ENCODE measurements around the gene TMEM217.
A peak's percentile ranks its signal among the peaks of the same experiment; 100 is the strongest.

TMEM217 gene

DNA sequence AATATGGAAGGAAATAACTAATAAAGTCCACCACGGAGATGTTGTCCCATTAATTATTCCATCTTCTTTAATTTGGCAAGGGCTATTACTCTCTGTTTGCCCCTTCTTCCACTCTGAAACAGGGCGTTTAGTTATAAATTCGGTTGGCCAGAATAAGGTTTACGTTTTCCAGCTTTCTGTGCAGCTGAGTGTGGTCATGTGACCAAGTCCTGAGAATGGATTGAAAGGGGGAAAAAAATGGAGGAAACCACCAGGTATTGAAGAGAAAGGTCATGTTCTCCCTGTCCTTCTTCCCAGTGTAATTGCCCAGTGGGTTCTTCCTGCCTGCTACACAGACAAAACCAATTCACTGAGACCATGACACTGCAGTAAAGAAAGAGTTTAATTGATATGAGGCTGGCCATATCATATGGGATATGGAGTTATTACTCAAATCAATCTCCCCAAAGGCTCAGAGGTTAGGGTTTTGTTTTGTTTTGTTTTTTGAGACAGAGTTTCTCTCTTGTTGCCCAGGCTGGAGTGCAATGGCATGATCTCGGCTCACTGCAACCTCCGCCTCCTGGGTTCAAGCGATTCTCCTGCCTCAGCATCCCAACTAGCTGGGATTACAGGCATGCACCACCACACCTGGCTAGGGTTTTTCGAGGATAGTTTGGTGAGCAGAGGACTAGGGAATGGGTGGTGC, 14.7 kb downstream of the TMEM217 start:
- DNase-seq: no peak

DNA sequence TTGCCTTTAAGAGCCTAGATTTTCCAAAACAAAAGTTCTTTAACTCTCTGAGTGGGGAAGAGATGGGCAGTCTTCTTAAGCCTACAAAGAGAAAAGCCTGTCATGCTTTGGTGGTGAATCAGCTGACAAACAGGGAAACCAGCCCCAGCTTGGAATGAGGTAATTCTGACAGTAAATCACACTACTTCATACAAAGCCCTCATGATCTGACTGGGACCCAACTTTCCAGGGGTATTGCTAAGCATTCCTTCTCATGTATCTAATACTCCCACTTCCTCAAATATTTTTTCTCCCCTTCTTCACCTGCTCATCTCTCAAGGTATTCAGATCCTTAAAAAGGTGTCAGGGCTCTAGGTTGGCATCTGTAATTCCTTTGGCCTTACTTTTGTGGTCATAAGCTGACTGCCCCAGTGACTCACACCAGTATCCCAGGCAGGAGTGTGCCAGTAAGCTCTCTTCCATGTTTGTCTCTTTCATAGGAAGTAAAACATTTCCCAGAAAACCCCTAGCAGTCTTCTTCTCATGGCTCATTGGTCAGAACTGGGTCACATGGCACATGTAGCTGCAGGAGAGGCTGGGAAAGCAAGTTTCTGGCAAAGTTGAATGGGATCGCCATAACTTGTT, 15.4 kb downstream of the TMEM217 start:
- DNase-seq: no peak

DNA sequence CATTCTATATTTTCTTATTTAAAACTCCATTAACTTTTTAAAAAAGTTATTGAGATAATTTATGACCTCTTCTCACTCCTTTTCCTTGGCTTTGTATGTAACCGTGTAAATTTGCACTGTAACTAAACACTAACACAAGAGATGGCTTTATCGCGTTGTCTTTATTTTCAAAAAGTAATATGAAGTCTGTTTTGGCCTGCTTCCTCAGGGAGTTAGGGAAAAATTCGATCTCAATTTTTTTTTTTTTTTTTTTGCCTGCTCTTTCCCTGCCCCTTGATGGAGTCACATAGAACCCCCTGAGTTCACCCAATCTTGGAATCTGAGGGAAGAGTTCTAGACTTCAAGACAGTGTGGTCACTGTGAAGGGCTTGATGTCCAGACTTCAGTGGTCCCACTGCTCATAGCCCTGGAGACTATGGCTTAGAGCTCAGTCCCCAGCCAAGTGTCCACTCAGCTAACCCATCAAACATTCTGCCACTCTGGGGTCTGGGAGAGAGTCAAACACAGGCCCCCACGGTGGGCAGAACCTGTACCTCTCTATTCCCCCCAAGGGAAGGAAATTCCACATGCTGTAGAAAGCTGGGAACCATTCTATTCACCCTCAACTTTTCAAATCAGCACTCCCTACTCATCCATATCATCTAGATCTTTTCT, 16.0 kb downstream of the TMEM217 start:
- no peak for DNase-seq

DNA sequence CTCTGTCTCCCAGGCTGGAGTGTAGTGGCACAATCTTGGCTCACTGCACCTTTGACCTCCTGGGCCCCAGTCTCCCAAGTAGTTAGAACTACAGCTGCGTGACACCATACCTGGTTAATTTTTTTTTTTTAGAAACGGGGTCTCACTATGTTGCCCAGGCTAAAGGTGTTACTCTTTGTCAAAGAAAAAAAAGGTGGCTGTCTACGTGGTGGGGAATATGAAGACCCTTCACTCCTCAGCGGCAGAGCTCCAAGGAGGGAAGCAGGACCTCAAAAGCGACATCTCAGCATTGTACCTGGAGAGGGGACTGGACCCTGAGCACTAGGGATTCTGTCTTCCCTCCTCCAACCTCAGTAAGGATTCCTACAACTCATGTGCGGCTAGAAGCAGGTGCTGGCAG, 16.8 kb downstream of the TMEM217 start:
- DNase-seq: no peak

DNA sequence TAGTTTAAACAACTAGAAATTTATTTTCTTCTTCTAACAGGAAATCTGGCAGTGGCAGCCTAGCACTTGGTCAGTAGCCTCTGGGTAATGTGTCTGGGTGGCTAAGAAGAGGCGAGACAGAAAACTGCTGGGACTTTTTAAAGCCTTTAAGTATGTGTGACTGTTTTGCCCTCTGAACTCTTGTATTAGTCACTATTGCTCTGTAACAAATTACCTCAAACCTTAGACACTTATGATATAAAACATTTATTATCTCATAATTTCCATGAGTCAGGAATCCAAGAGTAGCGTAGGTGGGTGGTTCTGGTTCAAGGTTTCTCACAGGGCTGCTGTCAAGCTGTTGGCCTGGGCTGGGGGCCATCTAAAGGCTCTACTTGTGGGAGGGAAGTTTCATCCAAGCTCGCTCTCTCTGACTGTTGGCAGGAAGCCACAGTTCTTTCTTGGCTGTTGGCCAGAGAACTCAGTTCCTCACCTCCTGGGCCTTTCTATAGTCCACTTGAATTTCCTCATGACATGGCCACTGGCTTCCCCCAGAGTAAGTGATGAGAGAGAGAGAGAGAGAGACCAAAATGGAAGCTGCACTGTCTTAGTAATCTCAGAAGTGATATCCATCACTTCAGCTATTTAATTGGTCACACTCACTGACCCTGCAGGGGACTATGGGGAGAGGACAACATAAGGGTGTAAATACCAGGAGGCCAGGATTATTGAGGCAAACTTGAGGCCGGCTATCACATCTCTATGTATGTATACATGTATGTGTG, 17.8 kb downstream of the TMEM217 start:
- peak; percentile 70 for DNase-seq

DNA sequence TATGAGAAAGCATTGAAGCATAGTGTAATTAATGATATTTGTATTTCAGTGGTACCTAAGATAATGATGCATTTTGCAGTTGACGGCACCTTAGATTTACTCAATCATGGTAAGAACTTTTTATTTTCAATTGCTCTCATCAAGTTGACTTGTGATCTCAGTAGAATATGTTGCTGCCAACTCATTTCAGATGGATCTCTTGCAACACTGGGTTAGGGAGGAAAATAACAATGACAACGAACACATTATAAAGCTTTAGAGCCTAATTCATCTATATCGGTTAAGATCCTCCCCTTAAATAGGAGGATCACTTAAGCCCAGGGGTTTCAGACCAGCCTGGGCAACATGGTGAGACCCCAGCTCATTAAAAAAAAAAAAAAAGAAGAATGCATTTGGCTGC, 18.4 kb downstream of the TMEM217 start:
- no peak for DNase-seq

DNA sequence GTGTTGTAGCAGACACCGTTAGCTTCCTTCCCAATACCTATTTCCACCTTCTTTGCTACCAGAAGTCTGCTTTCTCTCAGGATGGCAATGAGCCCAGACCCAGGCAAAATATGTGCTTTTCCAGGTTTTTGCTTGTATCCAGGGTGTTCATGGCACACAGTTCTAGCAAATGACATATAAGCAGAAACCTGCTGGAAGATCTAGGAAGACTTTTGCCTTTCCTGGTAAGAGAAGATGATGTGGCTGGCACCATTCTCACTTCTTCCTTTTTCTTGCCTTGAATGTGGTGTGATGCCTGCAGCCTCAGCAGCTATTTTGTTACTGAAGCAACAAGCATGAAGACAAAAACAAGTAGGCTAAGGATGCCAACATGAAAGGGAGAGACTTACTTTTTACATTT, 19.6 kb downstream of the TMEM217 start:
- no peak for DNase-seq

DNA sequence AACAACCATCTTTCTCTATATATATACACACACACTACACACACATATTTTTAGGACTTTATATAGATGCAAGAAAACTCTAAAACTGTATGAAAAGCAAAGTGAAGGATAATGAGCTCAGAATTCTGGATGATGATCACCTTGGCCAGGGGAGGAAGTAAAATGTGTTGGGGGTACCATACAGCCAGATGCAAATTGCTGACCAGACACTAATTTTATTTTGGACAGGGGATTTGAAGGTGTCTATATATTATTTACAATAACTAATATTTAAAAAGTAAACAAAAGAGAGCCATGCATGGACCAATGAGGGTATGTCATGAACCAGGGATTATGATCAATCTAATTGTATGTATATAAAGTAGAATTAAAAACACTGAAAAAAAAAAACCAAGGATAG, 20.2 kb downstream of the TMEM217 start:
- DNase-seq: no peak

DNA sequence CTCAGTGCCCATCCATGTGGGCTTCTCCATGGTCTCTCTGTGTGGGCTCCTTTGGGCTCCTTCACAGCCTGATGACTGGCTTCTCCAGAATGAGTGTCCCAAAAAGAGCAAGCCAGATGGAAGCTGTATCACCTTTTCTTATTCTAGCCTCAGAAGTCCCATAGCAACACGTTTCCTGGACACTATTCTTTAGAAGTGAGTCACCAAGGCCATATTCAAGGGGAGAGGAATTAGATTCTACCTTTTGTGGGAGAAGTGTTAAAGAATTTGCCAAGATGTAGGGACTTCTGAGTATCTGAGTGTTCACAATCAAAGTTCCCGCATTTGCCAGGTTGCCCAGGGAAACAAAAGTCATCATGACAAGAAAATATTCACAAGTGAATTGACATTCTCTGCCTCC, 21.0 kb downstream of the TMEM217 start:
- no peak for DNase-seq

DNA sequence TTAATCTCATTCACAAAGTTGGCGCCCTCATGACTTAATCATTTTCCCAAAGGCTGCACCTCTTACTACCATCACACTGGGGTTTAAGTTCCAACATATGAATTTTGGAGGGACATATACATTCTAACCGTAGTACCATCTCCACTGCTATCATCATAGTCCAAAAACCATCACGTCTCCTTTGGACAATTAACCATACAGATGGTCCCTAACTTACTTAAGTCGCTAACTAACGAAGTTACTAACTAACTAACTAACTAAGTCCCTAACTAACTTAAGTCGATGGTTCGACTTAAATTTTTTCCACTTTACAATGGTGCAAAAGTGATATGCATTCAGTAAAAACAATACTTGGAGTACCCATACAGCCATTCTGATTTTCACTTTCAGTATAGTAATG, 24.4 kb downstream of the TMEM217 start:
- DNase-seq: no peak

DNA sequence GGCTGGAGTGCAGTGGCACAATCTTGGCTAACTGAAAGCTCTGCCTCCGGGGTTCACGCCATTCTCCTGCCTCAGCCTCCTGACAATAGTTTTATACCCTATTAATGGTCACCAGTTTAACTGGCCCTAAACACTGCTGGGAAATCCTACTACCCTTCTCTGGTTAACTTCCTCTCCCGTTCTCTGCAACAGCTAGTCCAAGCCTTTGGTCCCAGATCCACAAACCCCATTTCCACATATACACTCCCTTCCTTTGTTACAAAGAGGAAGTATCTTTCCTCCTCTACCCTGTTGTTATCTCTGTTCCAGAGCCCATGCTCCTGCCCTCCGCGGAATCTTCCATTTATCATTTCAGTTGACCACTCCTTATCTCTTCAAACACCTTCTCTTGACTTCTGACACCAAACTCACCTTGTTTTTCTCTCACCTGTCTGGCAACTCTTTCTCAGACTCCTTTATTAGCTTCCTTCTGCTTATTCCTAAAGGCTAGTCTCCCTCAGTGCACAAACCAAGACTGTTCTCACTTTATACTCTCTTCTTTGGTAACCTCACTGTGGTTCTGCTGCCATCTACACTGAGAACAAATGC, 25.4 kb downstream of the TMEM217 start:
- no peak for DNase-seq

DNA sequence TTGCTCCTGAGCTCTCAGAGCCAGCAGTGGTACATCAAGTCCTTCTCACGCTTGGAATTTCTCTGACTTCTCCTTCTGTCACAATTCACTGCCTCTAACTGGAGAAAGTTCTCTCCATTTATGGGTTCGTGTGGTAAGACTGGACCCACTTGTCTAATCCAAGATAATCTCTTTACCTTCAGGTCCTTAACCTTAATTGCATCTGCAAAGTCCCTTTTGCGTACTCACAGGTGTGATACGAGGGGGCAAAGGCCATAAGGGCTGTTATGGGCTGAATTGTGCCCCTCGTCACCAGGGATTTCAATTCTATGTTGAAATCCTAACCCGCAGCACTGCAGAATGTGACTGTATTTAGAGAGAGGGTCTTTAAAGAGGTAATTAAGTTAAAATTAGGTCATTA, 27.8 kb downstream of the TMEM217 start:
- DNase-seq: no peak

DNA sequence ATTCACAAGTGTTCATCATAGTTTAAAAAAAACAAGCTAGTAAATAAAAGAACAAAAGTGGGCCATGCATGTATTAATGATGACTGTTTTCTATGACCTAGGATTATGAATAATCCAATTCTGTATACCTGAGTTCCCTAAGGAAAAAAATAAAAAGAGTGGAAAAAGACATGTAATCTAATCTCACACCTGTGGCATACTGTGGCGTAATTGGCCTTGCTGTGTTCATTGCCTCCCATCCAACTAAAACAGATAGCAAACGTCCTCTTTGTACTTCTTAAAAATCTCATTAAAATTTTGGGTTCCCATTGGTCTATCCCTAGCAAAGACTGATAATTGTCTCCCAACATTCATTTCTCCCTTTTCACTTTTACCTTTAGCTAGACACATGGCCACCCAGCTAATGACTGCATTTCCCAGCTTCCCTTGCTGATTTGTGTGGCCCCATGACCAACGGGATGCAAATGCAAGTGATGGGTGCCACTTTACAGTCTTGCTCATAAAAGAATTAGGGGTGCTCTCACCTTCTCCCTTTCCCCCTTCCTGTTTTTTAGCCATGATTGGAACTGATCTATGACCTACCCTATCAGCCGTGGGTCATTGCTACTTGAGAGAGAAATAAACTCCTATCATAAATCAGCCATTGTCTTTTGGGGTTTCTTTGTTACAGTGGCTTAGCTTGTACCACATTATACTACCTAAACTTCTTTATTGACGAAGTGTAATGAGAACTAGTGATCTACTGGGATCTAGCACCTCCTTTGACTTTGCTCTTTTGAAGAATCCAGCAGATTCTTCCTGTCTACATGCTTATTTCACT, 32.4 kb downstream of the TMEM217 start:
- DNase-seq: no peak

DNA sequence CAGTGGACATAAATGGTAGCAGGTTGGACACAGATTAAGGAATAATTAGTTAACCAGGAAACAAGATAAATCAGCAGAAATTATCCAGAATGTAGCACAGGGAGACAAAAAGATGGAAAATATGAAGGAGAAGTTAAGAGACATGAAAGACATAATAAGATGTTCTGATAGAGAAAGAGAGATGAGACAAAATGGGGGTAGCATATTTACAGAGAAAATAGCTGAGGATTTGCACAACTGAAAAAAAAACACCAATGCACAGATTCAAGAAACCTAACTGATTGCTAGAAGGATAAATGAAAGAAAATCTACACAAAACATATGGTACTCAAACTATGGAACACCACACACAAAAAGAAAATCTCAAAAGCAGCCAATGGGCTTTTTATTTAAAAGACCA, 35.0 kb downstream of the TMEM217 start:
- no peak for DNase-seq

DNA sequence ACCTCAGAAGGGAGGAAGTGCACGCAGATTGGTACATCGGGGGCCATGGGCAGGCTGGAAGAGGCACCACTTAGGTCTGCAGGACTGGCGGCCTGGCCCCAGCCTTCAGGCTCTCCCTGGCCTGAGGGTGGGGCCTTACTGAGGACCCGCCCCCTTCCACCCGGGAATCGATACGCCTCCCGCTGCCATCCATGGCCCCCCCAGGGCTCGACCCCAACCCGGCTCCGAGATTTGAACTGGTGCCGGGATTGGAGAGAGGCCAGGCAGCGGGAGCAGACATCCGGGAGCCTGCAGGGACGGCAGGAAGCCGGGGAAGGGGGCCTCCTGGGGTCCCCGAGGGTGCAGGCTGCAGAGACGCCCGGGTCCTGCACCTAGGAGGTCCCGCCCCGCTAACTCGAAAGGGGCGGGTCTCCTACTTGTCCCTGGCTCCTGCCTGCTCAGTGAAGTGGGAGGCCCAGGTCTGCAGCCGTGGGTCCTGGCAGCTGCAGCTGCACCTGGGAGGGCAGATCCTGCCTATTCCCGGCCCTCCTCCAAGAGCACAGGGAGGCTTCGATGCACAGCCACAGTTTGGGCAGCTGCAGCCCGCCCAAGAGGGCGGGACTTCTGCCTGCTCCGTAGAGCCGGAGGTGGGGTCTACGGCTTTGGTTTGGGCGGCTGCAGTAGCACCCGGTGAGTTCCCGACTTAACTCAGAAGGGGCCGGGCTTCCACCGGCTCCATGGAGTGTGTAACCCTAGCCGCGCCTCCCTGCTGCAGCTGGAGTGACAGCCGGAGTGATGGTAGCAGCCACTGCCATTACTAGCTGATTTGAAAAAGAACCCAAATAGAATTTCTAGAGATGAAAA, 35.6 kb downstream of the TMEM217 start:
- DNase-seq: peak; percentile 82

DNA sequence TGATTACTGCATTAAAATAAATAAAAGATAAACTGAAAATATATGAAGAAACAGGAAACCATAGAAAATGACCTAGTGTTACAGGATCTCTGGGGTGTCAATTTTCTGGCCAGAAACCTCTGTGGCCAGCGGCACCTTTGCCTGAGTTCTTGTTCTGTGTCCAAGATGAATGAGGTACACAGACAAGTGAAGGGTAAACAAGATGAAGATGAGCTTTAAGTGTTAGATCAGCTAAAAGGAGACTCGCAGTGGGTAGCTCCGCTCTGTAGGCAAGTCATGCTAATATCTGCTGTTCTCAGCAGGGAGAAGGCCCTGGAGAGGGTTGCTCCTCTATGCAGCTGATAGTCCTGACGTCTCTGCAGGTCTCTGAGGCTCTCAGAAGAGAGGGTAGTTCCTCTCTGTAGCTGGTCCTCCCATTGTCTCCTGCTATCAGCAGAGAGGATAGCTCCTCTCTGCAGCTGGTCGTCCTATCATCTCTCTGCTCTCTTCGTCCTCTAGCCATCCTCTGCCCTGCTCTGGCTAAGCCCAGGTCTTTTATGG, 36.3 kb downstream of the TMEM217 start:
- DNase-seq: no peak

DNA sequence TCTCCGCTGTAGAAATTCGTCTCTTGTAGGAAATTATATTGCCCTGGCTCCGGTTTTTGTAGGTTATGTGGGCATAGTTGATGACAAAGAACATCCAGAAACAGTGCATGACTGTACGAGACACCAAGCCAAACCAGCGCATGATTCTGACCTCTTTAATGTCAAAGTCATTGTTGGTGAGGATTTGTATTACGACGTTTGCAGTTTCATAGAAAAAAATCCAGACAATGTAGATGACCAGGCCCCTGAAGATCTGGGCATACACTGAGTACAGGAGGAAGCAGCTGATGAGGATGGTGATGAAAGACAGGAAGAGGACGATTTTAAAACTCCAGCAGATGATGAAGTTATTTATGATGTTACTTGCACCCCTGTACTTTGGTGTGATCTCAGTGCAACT, 39.4 kb downstream of the TMEM217 start:
- DNase-seq: no peak

DNA sequence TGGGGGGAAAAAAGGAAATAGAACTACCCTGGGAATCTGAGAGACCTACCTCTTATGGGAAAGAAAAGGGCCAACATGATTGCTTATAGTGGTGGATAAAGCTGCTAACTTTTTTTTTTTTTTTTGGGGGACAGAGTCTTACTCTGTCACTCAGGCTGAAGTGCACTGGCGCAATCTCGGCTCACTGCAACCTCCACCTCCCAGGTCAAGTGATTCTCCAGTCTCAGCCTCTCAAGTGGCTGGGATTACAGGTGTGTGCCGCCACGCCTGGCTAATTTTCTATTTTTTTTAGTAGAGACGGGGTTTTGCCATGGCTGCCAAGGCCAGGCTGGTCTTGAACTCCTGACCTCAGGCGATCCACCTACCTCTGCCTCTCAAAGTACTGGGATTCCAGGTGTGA, 39.9 kb downstream of the TMEM217 start:
- no peak for DNase-seq

DNA sequence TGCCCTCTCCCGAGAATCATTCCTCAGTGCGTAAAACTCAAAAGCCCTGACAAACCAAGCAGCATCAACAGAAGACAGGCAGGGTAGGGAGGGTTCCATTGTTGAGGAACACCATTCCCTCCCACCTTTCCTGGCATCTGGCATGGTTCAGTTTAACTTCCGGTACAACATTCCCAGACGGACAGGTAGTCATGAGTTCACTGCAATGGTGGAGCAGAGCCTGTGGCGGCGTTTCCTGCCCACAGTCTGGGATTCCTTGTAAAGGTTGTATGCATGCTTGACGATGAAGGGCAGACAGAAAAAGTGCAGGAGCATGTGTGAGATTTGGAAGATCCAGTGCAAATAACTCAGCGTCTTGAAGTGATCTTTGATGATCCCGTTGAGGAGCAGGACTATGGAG, 45.7 kb downstream of the TMEM217 start:
- DNase-seq: no peak

DNA sequence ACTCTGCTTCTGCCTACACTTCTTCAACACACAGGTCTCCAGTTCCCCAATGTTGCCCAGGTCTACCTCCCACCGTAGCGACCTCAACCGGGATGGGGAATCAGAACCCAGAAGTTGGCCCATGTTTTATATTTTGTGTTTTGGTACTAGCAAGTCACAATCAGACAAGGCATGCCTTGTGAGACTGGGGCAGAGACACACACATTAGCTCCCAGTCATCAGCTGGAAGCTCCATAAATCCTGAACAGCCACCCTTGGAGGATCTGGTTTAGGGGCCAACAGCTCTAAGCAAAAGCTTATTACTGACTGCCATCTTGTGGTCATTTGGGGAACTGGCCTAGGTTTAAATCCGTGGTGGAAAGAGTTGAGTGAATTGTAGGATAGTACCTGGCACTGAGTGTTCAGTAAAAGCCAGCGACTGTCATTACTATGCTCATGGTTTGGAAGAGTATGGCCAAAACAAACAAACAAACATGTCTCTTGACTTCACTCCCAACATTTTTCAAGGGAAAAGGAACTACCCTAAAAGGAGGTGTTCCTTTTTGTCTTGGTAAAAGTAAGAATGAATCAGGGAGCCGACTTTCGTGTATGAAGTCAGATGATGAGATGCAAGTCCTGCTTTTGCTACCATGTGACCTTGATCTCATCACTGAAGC, 47.5 kb downstream of the TMEM217 start:
- peak; percentile 85 for DNase-seq
